Measurements from ENCODE around the gene IFT74.

Gene IFT74

DNA sequence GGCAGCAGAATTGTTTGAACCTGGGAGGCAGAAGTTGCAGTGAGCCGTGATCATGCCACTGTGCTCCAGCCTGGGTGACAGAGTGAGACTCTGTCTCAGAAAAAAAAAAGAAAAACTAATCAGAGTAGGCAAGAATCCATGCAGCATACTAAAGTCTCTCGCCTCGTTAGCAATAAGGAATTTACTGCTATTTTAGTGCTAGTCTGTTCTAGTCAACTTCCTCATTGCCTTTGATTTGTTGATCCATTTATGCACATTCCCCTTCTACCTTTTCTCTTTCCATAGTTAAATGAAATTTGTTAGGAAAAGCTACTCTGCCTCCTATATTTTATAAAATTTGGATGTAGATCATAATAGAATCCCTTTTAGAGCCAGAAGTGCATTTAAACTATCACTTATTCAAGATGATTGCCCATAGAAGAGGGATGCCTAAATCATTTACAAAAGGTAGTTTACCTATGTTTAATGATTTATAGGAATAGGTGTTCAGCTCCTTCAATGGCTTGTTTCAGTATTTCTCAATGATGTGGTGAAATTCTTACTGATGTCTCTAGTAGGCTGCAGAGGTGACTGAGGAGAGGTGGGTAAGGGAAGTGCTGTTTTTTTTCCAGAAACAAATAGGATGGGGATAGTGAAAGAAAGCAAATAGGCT, 47.3 kb downstream of the IFT74 start:
- no peak overlapping the region for H3K4me3 ChIP-seq (ENCODE audit: control insufficient read depth, low read depth, low read length)
- TF ChIP-seq, protein P1, sequence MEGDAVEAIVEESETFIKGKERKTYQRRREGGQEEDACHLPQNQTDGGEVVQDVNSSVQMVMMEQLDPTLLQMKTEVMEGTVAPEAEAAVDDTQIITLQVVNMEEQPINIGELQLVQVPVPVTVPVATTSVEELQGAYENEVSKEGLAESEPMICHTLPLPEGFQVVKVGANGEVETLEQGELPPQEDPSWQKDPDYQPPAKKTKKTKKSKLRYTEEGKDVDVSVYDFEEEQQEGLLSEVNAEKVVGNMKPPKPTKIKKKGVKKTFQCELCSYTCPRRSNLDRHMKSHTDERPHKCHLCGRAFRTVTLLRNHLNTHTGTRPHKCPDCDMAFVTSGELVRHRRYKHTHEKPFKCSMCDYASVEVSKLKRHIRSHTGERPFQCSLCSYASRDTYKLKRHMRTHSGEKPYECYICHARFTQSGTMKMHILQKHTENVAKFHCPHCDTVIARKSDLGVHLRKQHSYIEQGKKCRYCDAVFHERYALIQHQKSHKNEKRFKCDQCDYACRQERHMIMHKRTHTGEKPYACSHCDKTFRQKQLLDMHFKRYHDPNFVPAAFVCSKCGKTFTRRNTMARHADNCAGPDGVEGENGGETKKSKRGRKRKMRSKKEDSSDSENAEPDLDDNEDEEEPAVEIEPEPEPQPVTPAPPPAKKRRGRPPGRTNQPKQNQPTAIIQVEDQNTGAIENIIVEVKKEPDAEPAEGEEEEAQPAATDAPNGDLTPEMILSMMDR (IDR thresholded peaks at IDR 0.05; ENCODE audit: control insufficient read depth, insufficient read depth, low read depth, low read length, missing control alignments) = no peak
- DNase-seq (ENCODE audit: low read depth) = no peak

DNA sequence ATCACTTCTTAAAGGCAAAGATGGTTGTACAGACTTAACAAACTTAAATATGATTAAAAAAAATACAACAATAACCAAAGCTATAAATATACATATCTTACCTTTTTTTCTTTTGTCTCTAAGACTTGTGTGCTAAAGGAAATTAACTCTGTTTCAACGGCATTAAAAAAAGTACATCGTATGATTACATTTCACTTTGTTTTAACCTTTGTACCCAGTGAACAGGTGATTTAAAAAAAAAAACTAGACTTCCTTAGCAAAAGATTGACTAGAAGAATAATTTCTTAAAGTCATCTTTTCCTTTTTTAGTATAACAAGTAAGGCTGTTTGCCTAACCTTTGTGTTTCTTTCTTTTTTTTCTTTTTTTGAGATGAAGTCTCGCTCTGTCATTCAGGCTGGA, 49.3 kb downstream of the IFT74 start, which contains the start of gene LRRC19:
Gene LRRC19 (minus strand): TSS at position 182 of the 400 bp plus-strand sequence. CDS start 5,978 bp downstream, outside the sequence.
- DNase-seq (ENCODE audit: low read depth) = no peak
- no peak within 1 kb of the TSS for H3K4me3 ChIP-seq (ENCODE audit: control insufficient read depth, low read depth, low read length)
- TF ChIP-seq, protein P1 (IDR thresholded peaks at IDR 0.05; ENCODE audit: control insufficient read depth, insufficient read depth, low read depth, low read length, missing control alignments) = no peak

DNA sequence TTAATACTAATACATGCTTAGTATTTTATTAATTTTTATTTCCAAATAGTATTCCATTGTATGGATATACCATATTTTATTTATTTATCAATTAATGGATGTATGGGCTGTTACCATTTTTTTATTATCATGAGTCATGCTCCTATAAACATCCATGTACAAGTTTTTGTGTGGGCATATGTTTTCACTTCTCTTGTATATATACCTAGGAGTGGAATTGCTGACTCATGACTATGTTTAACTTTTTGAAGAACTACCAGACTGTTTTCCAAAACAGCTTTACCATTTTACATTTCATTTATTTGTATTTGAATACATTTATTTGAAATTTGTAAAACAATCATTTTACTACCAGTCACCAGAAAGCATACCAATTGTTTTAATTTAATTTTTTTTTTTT, 63.4 kb downstream of the IFT74 start:
- TF ChIP-seq, protein P1 (IDR thresholded peaks at IDR 0.05; ENCODE audit: control insufficient read depth, insufficient read depth, low read depth, low read length, missing control alignments) = no peak
- DNase-seq (ENCODE audit: low read depth) = no peak
- H3K4me3 ChIP-seq (ENCODE audit: control insufficient read depth, low read depth, low read length) = no peak overlapping the region

DNA sequence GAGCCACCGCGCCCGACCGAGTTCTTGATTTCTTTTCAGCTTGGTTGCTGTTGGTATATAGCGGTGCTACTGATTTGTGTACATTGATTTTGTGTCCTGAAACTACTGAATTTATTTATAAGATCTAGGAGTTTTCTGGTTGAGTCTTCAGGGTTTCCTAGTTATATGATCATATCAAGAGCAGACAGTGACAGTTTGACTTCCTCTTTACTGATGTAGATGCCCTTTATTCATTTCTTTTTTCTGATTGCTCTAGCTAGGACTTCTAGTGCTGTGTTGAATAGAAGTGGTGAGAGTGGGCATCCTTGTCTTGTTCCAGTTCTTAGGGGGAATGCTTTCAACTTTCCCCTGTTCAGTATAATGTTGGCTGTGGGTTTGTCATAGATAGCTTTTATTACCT, 66.7 kb downstream of the IFT74 start:
- TF ChIP-seq, protein P1 (IDR thresholded peaks at IDR 0.05; ENCODE audit: control insufficient read depth, insufficient read depth, low read depth, low read length, missing control alignments) = no peak
- H3K4me3 ChIP-seq (ENCODE audit: control insufficient read depth, low read depth, low read length) = no peak overlapping the region
- no peak for DNase-seq (ENCODE audit: low read depth)

DNA sequence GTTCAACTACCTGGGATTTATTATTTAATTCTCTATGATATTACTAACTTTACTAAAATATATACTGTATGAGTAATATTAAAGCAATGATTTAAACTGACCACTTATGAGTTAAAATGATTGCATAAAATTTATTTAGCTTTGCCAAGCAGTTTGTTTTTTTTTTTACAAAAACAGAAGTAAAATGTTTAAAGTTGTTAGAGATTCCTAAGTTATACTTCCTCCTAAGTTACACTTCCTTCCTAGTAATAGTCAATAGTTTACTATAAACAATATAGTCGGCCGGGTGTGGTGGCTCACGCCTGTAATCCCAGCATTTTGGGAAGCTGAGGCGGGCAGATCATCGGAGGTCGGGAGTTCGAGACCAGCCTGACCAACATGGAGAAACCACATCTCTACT, 73.0 kb downstream of the IFT74 start:
- no peak for DNase-seq (ENCODE audit: low read depth)
- H3K4me3 ChIP-seq (ENCODE audit: control insufficient read depth, low read depth, low read length) = no peak overlapping the region
- TF ChIP-seq, protein P1 (IDR thresholded peaks at IDR 0.05; ENCODE audit: control insufficient read depth, insufficient read depth, low read depth, low read length, missing control alignments) = no peak

DNA sequence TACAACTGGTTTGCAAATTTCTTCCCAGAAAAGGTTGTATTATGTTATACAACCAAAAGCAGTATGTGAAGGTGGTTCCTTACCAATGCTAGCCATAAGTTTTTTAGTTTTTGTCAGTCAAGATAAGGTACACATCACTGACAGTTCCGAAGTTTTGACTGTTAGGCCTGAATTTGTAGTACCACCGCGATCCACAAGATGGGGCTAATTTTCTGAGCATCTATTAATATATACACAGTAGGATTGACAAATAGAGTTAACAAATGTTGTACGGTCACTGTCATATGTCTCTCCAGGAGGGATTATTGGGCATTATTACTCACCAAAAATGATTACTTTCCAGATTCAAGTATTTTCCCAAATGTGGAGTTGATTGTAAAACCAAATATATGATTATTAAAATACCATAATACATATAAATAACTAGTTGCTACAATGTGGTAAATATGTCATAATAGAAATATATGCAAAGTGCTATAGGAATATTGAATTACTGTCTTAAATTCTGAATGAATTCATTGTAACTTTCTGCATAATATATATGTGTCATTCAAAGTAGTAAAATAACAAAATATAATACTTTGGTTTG, 77.7 kb downstream of the IFT74 start:
- TF ChIP-seq, protein P1 (IDR thresholded peaks at IDR 0.05; ENCODE audit: control insufficient read depth, insufficient read depth, low read depth, low read length, missing control alignments) = peak; percentile 72
- no peak overlapping the region for H3K4me3 ChIP-seq (ENCODE audit: control insufficient read depth, low read depth, low read length)
- DNase-seq (ENCODE audit: low read depth) = peak; percentile 20
